ENCODE measurements around the gene DOCK11. TPM values are rescaled to one million over a fixed set of nuclear protein-coding genes. Genes with fewer than 3 reads are reported as not detected.

Gene DOCK11
- total and polyA plus RNA-seq, 2 donors from 2014 or later = 11.4 to 49.5 TPM

GRCh38 chrX:118677318-118677717 lies 181.7 kb downstream of the DOCK11 start:
- intact Hi-C loops (cut with DNase I) = no loop called here
- no peaks in the 10 kb centered on the region for H3K36me3 ChIP-seq (ENCODE audit: control insufficient read depth in 2 of 3, insufficient read depth in 3 of 3, low read length in 3 of 3)
- no peak overlapping the region for H3K4me3 ChIP-seq (ENCODE audit: low read length in 3 of 3)
- no peaks in the 10 kb centered on the region for H3K27me3 ChIP-seq (ENCODE audit: control insufficient read depth, insufficient read depth, low read length)
- TF ChIP-seq, protein P1, sequence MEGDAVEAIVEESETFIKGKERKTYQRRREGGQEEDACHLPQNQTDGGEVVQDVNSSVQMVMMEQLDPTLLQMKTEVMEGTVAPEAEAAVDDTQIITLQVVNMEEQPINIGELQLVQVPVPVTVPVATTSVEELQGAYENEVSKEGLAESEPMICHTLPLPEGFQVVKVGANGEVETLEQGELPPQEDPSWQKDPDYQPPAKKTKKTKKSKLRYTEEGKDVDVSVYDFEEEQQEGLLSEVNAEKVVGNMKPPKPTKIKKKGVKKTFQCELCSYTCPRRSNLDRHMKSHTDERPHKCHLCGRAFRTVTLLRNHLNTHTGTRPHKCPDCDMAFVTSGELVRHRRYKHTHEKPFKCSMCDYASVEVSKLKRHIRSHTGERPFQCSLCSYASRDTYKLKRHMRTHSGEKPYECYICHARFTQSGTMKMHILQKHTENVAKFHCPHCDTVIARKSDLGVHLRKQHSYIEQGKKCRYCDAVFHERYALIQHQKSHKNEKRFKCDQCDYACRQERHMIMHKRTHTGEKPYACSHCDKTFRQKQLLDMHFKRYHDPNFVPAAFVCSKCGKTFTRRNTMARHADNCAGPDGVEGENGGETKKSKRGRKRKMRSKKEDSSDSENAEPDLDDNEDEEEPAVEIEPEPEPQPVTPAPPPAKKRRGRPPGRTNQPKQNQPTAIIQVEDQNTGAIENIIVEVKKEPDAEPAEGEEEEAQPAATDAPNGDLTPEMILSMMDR (IDR thresholded peaks at IDR 0.05; ENCODE audit: borderline replicate concordance, extremely low read depth, insufficient read depth) = no peak
- H3K9ac ChIP-seq (ENCODE audit: low read length in 3 of 3) = no peak overlapping the region
- H3K27ac ChIP-seq (ENCODE audit: low read depth in 2 of 2, low read length in 2 of 2) = no peak overlapping the region
- FAIRE-seq (no peak), DNase-seq (no peak)
- H3K4me1 ChIP-seq (ENCODE audit: control insufficient read depth in 2 of 3, insufficient read depth in 2 of 3, low read depth in 1 of 3, low read length in 3 of 3) = no peaks in the 10 kb centered on the region
- H3K9me3 ChIP-seq (ENCODE audit: control insufficient read depth in 2 of 3, insufficient read depth in 1 of 3, low read length in 3 of 3) = no peaks in the 10 kb centered on the region

GRCh38 chrX:118679290-118679689 lies 183.7 kb downstream of the DOCK11 start:
- no peaks in the 10 kb centered on the region for H3K9me3 ChIP-seq (ENCODE audit: control insufficient read depth in 2 of 3, insufficient read depth in 1 of 3, low read length in 3 of 3)
- no peaks in the 10 kb centered on the region for H3K36me3 ChIP-seq (ENCODE audit: control insufficient read depth in 2 of 3, insufficient read depth in 3 of 3, low read length in 3 of 3)
- DNase-seq (no peak), FAIRE-seq (no peak)
- H3K4me1 ChIP-seq (ENCODE audit: control insufficient read depth in 2 of 3, insufficient read depth in 2 of 3, low read depth in 1 of 3, low read length in 3 of 3) = no peaks in the 10 kb centered on the region
- H3K27ac ChIP-seq (ENCODE audit: low read depth in 2 of 2, low read length in 2 of 2) = no peak overlapping the region
- intact Hi-C loops (cut with DNase I) = no loop called here
- no peak overlapping the region for H3K4me3 ChIP-seq (ENCODE audit: low read length in 3 of 3)
- no peak overlapping the region for H3K9ac ChIP-seq (ENCODE audit: low read length in 3 of 3)
- H3K27me3 ChIP-seq (ENCODE audit: control insufficient read depth, insufficient read depth, low read length) = no peaks in the 10 kb centered on the region
- TF ChIP-seq, protein P1 (IDR thresholded peaks at IDR 0.05; ENCODE audit: borderline replicate concordance, extremely low read depth, insufficient read depth) = peak; percentile 6

- FAIRE-seq = no peak
Observed at GRCh38 chrX:118682258-118683014, 186.8 kb downstream of the DOCK11 start.

More at GRCh38 chrX:118682258-118683014, 186.8 kb downstream of the DOCK11 start:
- Histone ChIP-seq H3K9me3 (ENCODE audit: control insufficient read depth in 2 of 3, insufficient read depth in 1 of 3, low read length in 3 of 3) (no peaks in the 10 kb centered on the region), H3K36me3 (ENCODE audit: control insufficient read depth in 2 of 3, insufficient read depth in 3 of 3, low read length in 3 of 3) (no peaks in the 10 kb centered on the region), H3K4me3 (ENCODE audit: low read length in 3 of 3) (no peak overlapping the region), H3K27me3 (ENCODE audit: control insufficient read depth, insufficient read depth, low read length) (no peaks in the 10 kb centered on the region), H3K9ac (ENCODE audit: low read length in 3 of 3) (no peak overlapping the region), H3K4me1 (ENCODE audit: control insufficient read depth in 2 of 3, insufficient read depth in 2 of 3, low read depth in 1 of 3, low read length in 3 of 3) (no peaks in the 10 kb centered on the region), H3K27ac (ENCODE audit: low read depth in 2 of 2, low read length in 2 of 2) (no peak overlapping the region)
- no peak for DNase-seq
- intact Hi-C loops (cut with DNase I) = no loop called here
- TF ChIP-seq, protein P1 (IDR thresholded peaks at IDR 0.05; ENCODE audit: borderline replicate concordance, extremely low read depth, insufficient read depth) = no peak
